ENCODE data around the gene HORMAD2.

DNA sequence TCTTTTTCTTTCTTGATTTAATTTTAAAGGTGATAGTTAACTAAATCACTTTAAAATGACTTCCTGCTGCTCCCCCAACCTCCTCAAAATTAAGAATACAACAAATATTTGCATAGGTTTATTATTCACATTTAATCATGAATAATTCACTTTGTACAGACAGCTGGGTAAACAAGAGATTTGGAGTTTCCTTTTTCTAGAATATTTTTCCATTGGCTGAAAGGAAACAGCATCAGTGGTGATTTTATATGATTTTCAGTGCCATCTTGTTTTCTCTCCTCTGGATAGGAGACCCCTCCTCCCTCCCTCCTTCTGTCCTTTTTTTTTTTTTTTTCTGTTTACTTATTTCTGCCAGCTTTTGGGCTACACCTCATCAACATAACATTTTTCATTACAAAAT is 105.8 kb downstream of the HORMAD2 start:
- no peak for TF ChIP-seq KDM1A (IDR thresholded peaks at IDR 0.05; ENCODE audit: low read depth)
- no peak for TF ChIP-seq HDAC2 (IDR thresholded peaks at IDR 0.05)
- TF ChIP-seq SMC3 (IDR thresholded peaks at IDR 0.05): no peak
- TF ChIP-seq, protein P1, sequence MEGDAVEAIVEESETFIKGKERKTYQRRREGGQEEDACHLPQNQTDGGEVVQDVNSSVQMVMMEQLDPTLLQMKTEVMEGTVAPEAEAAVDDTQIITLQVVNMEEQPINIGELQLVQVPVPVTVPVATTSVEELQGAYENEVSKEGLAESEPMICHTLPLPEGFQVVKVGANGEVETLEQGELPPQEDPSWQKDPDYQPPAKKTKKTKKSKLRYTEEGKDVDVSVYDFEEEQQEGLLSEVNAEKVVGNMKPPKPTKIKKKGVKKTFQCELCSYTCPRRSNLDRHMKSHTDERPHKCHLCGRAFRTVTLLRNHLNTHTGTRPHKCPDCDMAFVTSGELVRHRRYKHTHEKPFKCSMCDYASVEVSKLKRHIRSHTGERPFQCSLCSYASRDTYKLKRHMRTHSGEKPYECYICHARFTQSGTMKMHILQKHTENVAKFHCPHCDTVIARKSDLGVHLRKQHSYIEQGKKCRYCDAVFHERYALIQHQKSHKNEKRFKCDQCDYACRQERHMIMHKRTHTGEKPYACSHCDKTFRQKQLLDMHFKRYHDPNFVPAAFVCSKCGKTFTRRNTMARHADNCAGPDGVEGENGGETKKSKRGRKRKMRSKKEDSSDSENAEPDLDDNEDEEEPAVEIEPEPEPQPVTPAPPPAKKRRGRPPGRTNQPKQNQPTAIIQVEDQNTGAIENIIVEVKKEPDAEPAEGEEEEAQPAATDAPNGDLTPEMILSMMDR (IDR thresholded peaks at IDR 0.05): no peak
- TF ChIP-seq, protein P2, sequence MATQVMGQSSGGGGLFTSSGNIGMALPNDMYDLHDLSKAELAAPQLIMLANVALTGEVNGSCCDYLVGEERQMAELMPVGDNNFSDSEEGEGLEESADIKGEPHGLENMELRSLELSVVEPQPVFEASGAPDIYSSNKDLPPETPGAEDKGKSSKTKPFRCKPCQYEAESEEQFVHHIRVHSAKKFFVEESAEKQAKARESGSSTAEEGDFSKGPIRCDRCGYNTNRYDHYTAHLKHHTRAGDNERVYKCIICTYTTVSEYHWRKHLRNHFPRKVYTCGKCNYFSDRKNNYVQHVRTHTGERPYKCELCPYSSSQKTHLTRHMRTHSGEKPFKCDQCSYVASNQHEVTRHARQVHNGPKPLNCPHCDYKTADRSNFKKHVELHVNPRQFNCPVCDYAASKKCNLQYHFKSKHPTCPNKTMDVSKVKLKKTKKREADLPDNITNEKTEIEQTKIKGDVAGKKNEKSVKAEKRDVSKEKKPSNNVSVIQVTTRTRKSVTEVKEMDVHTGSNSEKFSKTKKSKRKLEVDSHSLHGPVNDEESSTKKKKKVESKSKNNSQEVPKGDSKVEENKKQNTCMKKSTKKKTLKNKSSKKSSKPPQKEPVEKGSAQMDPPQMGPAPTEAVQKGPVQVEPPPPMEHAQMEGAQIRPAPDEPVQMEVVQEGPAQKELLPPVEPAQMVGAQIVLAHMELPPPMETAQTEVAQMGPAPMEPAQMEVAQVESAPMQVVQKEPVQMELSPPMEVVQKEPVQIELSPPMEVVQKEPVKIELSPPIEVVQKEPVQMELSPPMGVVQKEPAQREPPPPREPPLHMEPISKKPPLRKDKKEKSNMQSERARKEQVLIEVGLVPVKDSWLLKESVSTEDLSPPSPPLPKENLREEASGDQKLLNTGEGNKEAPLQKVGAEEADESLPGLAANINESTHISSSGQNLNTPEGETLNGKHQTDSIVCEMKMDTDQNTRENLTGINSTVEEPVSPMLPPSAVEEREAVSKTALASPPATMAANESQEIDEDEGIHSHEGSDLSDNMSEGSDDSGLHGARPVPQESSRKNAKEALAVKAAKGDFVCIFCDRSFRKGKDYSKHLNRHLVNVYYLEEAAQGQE (IDR thresholded peaks at IDR 0.05): no peak
- TF ChIP-seq, protein P3, sequence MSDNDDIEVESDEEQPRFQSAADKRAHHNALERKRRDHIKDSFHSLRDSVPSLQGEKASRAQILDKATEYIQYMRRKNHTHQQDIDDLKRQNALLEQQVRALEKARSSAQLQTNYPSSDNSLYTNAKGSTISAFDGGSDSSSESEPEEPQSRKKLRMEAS (IDR thresholded peaks at IDR 0.05): no peak
- TF ChIP-seq RARB (CRISPR knock-in tag; IDR thresholded peaks at IDR 0.05): no peak
- no peak for TF ChIP-seq EP300 (IDR thresholded peaks at IDR 0.05)
- TF ChIP-seq HOXA7 (CRISPR knock-in tag; IDR thresholded peaks at IDR 0.05): no peak
- TF ChIP-seq, protein P4, sequence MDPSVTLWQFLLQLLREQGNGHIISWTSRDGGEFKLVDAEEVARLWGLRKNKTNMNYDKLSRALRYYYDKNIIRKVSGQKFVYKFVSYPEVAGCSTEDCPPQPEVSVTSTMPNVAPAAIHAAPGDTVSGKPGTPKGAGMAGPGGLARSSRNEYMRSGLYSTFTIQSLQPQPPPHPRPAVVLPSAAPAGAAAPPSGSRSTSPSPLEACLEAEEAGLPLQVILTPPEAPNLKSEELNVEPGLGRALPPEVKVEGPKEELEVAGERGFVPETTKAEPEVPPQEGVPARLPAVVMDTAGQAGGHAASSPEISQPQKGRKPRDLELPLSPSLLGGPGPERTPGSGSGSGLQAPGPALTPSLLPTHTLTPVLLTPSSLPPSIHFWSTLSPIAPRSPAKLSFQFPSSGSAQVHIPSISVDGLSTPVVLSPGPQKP (IDR thresholded peaks at IDR 0.05; ENCODE audit: low read depth, low read length): no peak
- TF ChIP-seq CEBPB (IDR thresholded peaks at IDR 0.05): no peak
- TF ChIP-seq CHD2 (IDR thresholded peaks at IDR 0.05; ENCODE audit: low read length, partially characterized antibody): no peak
- TF ChIP-seq POLR2A (IDR thresholded peaks at IDR 0.05; ENCODE audit: low read length): no peak
- TF ChIP-seq, protein P5, sequence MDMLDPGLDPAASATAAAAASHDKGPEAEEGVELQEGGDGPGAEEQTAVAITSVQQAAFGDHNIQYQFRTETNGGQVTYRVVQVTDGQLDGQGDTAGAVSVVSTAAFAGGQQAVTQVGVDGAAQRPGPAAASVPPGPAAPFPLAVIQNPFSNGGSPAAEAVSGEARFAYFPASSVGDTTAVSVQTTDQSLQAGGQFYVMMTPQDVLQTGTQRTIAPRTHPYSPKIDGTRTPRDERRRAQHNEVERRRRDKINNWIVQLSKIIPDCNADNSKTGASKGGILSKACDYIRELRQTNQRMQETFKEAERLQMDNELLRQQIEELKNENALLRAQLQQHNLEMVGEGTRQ (IDR thresholded peaks at IDR 0.05): no peak

Data from A549 (cell line).